Effector memory CD4-positive, alpha-beta T cell (primary cell): Measurements from ENCODE around the gene C10orf120.

ENCODE experiments used
- DNase-seq, 3 donors: peaks; one replicate each; pipeline ENCODE4 v3.0.0-alpha.2; 2020
- H3K27ac ChIP-seq: 2 replicates; pipeline ENCODE4 v1.7.0; 2013; ENCODE audit warnings: mild to moderate bottlenecking, low read length, moderate library complexity; ENCODE audit not compliant: insufficient read depth, poor library complexity, severe bottlenecking
- H3K27me3 ChIP-seq: replicated peaks from 2 replicates; pipeline ENCODE4 v1.7.0; 2013; ENCODE audit warnings: mild to moderate bottlenecking, low read length; ENCODE audit not compliant: insufficient read depth, control insufficient read depth, poor library complexity, severe bottlenecking
- H3K36me3 ChIP-seq: 2 replicates; pipeline ENCODE4 v1.7.0; 2013; ENCODE audit warnings: mild to moderate bottlenecking, low read length, moderate library complexity; ENCODE audit not compliant: control insufficient read depth, insufficient read depth
- H3K4me1 ChIP-seq: 2 replicates; pipeline ENCODE4 v1.7.0; 2013; ENCODE audit warnings: low read length, mild to moderate bottlenecking; ENCODE audit not compliant: control insufficient read depth, insufficient read depth, poor library complexity, severe bottlenecking
- H3K4me3 ChIP-seq: 2 replicates; pipeline ENCODE4 v1.7.0; 2013; ENCODE audit warnings: low read length, low read depth, mild to moderate bottlenecking; ENCODE audit not compliant: insufficient read depth, poor library complexity, severe bottlenecking
- H3K9me3 ChIP-seq: 2 replicates; pipeline ENCODE4 v1.7.0; 2013; ENCODE audit warnings: mild to moderate bottlenecking, low read length, moderate library complexity; ENCODE audit not compliant: control insufficient read depth

The C10orf120 gene

DNA sequence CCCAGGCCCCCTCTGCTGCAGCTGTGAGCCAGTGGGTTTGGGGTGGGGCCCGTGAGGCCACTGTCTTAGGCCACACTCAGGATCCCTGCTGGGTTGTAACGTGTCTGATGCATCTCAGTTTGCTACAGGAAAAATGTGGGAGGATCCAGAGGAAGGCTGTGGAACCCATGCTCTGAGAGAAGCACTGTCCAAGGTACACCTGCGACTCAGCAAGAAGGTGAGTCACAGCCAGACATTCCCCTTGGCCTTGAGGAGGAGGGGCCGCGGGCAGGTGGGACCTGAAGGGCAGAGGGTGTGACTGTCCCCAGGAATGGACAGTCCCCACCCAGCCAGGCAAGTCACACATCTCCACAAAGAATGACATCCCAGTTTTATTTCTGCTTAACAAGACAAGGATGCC is 27.8 kb upstream of the C10orf120 start:
- no peak for DNase-seq
- Histone ChIP-seq H3K4me3 (no peak overlapping the region), H3K9me3 (no peaks in the 10 kb centered on the region), H3K4me1 (no peaks in the 10 kb centered on the region), H3K27ac (no peak overlapping the region), H3K36me3 (no peaks in the 10 kb centered on the region), H3K27me3 (peaks cover 4% of the 10 kb centered on the region)

DNA sequence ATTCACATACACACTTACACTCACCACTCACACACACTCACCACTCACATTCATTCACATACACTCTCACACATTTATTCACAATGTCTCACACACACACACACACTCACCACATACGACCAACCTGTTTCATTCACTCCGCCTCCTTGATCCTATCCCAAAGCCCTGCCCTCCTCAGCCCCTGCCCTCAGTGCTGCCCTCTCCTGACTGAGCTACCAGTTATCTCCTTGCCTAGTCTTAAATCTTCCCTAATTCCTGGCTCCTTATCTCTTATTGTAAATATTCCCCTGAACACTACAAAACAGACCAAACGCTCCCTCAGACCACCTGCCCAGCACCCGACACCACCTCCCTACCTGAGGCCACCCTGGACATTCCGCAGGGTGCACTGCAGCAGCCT is 26.1 kb upstream of the C10orf120 start:
- DNase-seq, result no peak
- Histone ChIP-seq H3K36me3 (no peaks in the 10 kb centered on the region), H3K27ac (no peak overlapping the region), H3K27me3 (peaks cover 4% of the 10 kb centered on the region), H3K4me1 (no peaks in the 10 kb centered on the region), H3K9me3 (no peaks in the 10 kb centered on the region), H3K4me3 (no peak overlapping the region)

DNA sequence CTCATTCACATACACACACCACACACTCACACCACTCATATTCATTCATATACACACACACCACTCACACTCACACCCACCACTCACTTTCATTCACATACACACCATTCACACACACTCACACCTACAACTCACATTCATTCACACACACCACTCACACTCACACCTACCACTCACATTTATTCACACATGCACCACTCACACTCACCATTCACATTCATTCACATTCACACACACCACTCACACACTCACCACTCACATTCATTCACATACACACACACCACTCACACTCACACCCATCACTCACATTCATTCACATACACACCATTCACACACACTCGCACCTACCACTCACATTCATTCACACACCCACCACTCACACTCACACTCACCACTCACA is 25.4 kb upstream of the C10orf120 start:
- Histone ChIP-seq H3K27me3 (peaks cover 4% of the 10 kb centered on the region), H3K4me1 (no peaks in the 10 kb centered on the region), H3K9me3 (no peaks in the 10 kb centered on the region), H3K4me3 (no peak overlapping the region), H3K27ac (no peak overlapping the region), H3K36me3 (no peaks in the 10 kb centered on the region)
- DNase-seq, result no peak

DNA sequence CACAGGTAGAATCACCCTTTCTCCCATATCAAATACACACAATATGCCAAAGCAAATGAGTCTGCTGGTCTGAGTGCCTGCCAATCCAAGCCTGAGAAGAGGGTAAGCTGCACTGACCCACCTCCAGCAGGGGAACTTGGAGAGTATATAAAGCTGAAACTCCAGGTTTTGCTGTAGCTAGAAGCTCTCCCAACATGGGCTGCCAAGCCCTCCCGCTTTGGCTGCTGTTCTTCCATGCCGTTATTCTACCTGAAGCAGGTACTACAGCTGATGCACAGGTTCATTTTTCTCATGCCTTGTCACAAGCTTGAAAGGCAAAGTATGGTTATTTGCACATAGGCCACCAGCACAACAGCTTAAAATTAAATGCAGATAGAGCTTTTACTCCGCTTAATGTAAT is 21.5 kb upstream of the C10orf120 start:
- H3K36me3 ChIP-seq, result no peaks in the 10 kb centered on the region
- H3K4me1 ChIP-seq, result no peaks in the 10 kb centered on the region
- no peak for DNase-seq
- no peak overlapping the region for H3K27ac ChIP-seq
- no peaks in the 10 kb centered on the region for H3K9me3 ChIP-seq
- no peak overlapping the region for H3K4me3 ChIP-seq
- H3K27me3 ChIP-seq, result no peaks in the 10 kb centered on the region

DNA sequence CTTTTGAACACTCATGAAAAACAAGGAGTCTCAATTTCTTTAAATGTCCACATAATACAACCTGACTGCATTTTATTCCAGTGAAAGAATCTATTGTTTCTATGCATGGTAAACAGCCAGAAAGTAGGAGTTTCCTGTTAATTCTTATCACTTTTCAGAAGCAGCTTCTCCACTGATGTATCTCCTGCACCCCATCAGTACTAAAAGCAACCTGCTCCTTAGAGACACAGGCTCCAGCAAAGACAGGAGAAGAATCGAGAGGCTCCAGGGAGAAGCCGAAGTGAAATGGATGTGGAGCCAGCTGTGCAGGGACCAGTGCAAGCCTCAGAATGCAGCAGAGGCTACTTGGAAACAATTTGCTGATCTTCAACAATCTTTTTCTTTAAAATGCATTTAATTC is 16.4 kb upstream of the C10orf120 start:
- Histone ChIP-seq H3K4me3 (no peak overlapping the region), H3K36me3 (no peaks in the 10 kb centered on the region), H3K4me1 (no peaks in the 10 kb centered on the region), H3K9me3 (no peaks in the 10 kb centered on the region), H3K27ac (no peak overlapping the region), H3K27me3 (peaks cover 3% of the 10 kb centered on the region)
- no peak for DNase-seq

DNA sequence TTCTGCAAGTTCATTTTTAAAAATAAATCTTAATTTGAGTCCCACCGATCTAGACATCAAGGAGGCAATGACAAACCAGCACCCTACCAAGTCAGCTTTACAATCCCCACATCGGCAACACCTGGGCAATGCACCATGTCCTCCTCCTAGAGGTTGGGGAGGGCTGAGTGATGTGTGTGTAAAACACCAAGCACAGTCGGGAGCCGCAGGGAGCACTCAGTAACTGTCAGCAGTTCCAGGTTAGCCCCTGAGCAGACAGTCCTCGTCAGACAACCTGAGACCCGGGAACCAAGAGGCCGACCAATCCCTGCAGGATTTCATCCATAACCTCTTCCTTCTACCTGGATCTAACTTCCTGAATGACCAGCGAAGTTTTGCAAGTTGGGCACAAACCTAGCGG is 15.9 kb upstream of the C10orf120 start:
- Histone ChIP-seq H3K9me3 (no peaks in the 10 kb centered on the region), H3K36me3 (no peaks in the 10 kb centered on the region), H3K4me3 (no peak overlapping the region), H3K27ac (no peak overlapping the region), H3K27me3 (peaks cover 3% of the 10 kb centered on the region), H3K4me1 (no peaks in the 10 kb centered on the region)
- no peak for DNase-seq

DNA sequence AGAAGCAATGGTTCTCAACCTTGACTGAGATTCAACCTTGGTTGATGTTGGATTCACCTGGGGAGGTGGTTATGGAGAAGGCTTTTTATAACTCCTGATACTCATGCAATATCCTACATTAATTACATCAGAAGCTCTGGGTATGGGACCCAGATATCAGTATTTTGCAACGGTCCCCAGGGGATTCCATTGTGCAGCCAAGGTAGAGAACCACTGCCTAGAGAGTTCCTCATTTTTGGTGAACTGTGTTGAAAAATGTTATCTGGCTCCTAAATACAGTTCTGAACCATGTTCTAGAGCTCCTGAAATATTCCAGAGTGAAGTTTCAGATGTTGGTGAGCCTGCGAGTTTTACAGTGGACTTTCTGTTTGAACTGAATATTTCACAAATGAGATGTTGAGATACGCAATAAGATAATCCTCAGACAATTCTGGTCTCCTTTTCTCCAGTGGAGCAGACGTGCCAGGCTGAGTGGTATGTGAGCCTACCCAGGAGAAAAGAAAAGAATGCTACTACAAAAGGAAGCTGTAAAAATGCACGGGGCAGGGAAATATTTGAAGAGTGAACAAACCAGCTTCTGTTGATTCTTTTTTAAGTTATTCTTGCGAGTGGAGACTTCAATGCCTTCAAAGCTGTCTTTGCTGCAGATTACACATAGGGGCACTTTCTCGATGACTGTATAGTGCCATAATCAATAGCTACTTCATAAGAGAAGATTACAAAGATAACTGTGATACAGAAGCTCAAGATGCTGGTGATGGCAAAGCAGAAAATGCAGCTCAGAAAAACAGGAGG is 13.6 kb upstream of the C10orf120 start:
- H3K27me3 ChIP-seq, result peaks cover 3% of the 10 kb centered on the region
- no peaks in the 10 kb centered on the region for H3K36me3 ChIP-seq
- no peak for DNase-seq

DNA sequence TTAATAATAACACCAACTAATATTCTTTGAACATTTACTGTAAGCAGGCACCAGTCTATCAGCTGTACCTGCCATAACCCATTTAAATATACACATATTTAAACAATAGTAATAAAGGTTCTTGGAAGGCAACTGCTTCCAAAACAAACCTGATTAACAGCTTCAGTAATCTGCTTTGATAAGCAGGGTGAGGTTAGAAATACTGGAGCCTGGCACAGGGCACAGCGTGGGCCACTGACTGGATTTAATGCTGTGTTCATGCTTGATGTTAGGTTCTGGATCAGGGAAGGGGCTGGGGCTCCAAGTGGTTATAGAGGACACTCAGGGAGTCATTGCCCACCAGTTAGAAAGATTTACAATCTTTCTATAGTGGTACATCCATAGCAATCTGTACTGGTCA is 10.9 kb upstream of the C10orf120 start:
- Histone ChIP-seq H3K36me3 (no peaks in the 10 kb centered on the region), H3K4me3 (no peak overlapping the region), H3K4me1 (no peaks in the 10 kb centered on the region), H3K9me3 (no peaks in the 10 kb centered on the region), H3K27me3 (peaks cover 3% of the 10 kb centered on the region), H3K27ac (no peak overlapping the region)
- DNase-seq, result no peak

More for the DNA sequence above, 13.6 kb upstream of the C10orf120 start:
- no peak overlapping the region for H3K27ac ChIP-seq
- no peaks in the 10 kb centered on the region for H3K9me3 ChIP-seq
- no peaks in the 10 kb centered on the region for H3K4me1 ChIP-seq
- H3K4me3 ChIP-seq, result no peak overlapping the region

DNA sequence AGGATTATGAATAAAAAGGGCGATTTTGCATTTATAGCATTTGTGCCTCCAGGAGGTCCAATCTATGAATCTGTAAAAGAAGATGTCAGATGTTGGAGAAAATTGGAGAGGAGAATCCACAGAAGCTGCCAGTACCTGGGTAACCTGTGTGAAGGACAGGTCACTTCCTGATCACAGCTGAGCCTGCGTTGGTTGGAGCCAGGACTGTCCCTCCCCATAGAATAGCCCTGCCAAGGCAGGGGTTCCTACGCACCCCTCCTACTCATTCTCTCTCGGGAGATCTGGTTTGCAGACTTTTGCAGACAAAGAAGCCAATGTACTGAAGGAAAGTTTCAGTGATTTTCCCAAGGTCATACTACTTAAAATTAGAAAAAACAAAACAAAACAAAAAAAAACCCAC is 10.3 kb upstream of the C10orf120 start:
- Histone ChIP-seq H3K36me3 (no peaks in the 10 kb centered on the region), H3K27ac (no peak overlapping the region), H3K4me3 (no peak overlapping the region), H3K27me3 (peaks cover 3% of the 10 kb centered on the region), H3K4me1 (no peaks in the 10 kb centered on the region), H3K9me3 (no peaks in the 10 kb centered on the region)
- DNase-seq, result no peak

DNA sequence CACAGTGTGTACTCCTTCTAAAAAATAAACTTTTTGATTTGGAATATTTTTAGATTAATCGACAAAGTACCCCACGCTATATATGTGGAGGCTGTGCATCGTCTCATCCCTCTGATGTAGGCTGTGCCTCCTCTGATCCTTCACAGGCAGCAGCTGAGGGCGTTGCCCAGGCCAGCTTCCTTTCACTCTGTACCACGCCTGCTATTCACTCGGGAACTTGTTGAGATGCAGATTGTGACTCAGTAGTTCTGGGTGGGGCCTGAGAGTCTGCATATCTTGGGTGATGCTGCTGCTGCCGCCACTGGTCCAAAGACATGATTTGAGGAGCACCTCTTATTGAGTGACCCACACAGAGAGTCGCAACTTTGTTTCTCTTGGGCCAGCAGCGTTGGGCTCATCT is 7.9 kb upstream of the C10orf120 start:
- H3K4me3 ChIP-seq, result no peak overlapping the region
- no peak for DNase-seq
- H3K36me3 ChIP-seq, result no peaks in the 10 kb centered on the region
- H3K27ac ChIP-seq, result no peak overlapping the region
- no peaks in the 10 kb centered on the region for H3K4me1 ChIP-seq
- no peaks in the 10 kb centered on the region for H3K27me3 ChIP-seq
- no peaks in the 10 kb centered on the region for H3K9me3 ChIP-seq
